Ecto neural progenitor cell (in vitro differentiated cells): ENCODE data around the gene IL17B.

Experiments used
- DNase-seq: peaks from one replicate; pipeline ENCODE4 v3.0.0-alpha.2; 2018; ENCODE audit warnings: low spot score

Gene IL17B

DNA sequence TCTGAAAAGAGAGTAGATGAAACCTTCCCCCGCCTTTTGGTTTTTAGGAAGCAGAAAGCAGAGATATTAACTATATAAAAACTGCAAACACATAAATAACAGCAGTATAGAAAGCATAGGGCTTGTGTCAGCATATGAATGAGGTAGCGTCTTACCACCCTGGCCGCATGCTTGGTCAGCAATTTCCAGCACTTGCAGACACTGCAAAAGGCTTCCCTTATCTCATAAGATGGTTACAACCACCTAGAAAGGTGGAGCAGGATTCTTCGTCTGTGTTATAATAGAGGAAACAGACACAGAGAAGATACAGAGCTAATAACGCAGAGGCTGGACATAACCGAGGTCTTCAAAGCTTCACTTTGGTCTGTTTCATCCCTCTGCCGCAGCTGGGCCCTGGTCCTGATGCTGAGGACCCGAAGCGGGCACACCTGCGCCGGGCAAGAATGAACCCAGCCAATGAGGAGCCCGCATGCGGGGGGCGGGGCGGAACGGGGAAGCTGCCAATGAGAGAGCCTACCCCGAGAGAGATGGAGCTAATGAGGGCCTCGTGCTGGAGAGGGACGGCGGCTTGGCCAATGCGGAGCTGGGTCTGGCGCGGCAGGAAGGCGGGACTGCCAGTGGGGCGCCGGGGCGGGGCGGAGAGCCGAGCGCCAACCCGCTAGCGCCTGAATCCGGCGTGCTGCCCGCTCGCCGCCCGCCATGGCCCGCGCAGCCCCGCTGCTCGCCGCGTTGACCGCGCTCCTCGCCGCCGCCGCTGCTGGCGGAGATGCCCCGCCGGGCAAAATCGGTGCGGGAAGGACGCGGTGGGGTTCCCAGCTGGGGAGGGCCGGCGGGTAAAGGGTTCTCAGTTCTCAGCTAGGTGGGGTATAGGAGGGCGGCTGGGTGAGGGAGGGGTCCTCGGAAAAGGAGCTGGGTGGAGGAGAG lies 21.5 kb downstream of the IL17B start, which contains the start of gene PCYOX1L:
PCYOX1L (plus strand) TSS at position 677 of the 924 bp plus-strand sequence; CDS start at position 700, 23 bp downstream.
- peak; percentile 96 for DNase-seq

DNA sequence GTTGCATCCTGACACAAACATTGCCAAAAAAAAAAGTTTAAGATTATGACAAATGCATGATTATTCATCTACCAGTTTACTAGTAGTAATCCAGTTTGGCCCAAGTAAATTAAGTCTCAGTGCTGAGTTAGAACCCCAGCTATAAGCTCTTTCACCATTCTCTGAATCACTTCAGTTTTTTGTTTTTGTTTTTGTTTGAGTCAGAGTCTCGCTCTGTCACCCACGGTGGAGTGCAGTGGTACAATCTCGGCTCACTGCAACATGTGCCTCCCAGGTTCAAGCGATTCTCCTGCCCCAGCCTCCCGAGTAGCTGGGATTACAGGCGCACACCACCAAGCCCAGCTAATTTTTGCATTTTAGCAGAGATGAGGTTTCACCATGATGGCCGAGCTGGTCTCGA lies 22.7 kb downstream of the IL17B start:
- no peak for DNase-seq

DNA sequence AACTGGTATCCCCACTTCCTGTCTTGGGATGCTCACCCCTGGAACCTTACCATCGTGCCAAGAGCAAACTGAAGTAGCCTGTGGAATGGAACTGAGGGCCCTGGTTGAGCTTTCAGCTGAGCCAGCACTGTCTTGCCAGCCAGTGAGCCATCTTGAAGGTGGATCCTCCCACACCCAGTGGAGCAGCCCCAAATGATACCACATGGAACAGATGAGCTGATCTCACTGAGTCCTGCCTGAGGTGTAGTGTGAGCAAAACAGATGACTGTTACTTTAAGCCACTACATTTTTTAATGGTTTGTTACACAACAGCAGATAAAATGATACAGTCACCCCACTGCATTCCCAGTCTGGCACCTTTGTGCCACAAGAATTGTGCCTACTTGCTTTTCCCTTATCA lies 23.4 kb downstream of the IL17B start:
- DNase-seq: no peak

DNA sequence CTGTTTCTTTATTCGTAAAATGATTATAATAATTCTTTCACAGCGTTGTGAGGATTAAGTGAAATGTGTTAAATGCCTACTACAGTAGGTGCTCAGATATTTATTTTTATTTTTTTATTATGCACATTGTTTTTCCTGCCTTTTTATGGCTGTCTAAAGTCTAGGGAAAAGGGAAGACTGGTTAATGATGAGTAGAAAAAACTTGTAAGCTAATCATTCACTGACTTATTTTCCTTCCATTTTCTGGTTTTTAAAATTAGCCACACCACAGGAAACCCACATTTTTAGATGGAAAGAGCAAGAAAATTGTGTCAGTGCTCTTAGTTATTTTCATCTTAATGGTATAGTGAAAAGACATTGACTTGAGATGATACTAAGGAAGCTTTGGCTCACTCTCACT lies 25.2 kb downstream of the IL17B start:
- no peak for DNase-seq

DNA sequence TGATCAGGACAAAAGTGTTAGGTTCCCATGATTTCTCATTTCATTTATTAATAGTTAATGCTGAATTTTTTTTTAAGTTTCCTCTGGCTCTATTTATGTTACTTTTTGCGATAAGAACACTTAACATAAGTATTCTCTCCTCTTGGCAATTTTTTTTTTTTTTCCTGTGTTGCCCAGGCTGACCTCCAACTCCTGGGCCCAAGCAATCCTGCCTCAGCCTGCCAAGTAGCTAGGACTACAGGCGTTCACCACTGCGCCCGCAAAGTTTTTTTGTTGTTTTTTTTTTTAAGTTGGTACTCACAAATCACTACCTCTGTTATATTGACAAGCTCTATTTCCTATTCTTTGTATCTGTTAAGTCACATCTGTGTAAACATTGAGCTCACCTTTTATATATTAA lies 26.9 kb downstream of the IL17B start:
- no peak for DNase-seq

DNA sequence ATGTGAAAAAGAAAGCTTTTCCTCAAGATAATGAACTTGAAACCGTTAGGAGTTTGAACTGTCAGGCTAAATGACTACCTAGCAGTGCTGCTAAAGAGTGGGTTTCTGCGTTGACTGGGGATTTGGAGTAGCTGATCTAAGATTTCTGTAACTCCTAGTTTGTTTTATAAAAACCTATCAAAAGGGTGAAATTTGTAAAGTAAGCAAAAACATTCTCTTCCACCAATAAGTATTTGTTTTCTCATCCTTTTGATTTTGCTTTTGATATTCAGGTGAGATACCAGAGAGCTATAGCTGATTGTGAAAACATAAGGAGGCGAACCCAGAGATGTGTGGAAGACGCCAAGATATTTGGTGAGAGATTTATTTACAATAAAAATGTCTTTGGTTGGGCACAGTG lies 29.7 kb downstream of the IL17B start:
- no peak for DNase-seq

DNA sequence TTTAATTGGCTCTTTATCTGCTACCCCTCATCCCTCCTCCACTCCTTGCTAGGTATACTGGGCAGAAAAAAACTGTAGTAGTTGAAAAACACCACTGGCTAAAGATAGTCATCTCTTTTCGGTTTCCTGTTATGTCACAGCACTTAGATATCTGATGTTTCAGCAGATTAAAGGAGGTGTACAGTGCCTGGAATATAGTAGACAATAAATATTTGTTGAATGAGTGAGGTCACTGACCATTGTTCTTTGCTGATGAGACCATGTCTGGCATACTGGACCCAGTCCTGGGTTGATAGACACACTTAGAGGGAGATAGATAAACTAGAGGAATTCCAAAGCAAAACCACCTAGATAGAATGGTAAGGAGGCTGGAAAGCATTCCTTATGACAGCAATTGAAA lies 30.6 kb downstream of the IL17B start:
- no peak for DNase-seq

DNA sequence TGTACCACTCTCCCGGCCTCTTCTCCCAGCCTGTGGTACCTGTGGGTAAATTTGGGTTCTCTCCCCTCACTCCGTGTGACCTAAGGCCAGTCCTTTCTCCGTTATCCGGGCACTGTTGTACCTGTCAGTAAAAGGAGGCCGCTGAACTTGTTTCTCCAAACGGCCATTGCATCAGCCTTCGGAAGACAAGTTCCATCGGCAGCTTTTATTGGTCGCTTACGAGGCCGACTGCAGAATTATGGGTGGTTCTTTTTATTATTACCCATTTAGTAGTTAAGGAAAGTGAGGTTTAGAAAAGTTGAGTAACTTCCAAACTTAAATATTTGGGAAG lies 33.2 kb downstream of the IL17B start:
- DNase-seq: no peak

DNA sequence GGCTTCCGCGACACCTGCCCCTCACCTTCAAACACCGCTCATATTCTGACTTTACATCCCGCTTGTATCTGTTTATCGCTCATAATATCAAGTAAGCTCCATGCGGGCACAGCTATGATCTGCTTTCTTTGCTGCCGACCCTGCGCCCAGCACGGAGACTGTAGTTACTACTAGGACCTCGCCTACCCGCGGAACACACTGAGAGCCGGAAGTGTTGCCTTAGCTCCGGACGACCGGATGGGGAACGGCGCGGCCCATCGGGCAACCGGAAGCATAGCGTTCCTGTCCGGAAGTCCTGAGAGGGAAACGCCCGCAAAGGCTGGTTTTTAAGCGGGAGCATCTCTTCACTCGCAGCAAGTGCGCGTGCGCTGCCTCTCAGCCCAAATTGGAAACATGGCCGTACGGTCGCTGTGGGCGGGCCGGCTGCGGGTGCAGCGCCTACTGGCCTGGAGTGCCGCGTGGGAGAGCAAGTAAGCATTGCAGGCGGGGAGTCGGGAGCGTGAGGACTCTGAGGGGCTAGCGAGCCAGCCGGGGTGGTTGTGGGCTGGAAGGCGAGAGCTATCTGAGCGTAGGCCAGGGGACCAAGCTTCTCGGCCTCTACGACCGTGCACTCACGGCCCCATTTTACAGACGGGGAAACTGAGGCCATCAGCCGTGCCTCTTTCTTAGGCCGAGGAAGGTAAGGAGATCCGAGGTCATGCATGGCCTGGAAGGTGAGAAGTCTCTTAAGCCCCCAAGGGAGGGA lies 33.8 kb downstream of the IL17B start, which contains the start of gene GRPEL2:
GRPEL2 (plus strand) TSS at position 353 of the 745 bp plus-strand sequence; CDS start at position 394, 41 bp downstream.
- DNase-seq: peak; percentile 96

DNA sequence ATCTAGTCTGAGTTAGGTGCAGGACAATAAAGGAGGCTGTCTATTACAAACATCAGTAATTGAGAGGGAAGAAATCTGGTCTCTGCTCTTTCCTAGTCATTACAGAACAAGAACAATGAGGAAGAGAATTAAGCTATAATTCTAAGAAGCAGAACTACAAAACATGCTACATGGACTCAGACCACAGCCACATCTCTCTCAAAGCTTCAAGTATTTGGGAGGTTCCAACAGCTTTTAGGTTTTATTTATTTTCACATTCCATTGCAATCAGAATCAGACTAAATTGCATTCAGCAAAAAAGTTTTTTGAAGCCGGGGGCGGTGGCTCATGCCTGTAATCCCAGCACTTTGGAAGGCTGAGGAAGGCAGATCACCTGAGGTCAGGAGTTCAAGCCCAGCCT lies 34.9 kb downstream of the IL17B start:
- DNase-seq: no peak

DNA sequence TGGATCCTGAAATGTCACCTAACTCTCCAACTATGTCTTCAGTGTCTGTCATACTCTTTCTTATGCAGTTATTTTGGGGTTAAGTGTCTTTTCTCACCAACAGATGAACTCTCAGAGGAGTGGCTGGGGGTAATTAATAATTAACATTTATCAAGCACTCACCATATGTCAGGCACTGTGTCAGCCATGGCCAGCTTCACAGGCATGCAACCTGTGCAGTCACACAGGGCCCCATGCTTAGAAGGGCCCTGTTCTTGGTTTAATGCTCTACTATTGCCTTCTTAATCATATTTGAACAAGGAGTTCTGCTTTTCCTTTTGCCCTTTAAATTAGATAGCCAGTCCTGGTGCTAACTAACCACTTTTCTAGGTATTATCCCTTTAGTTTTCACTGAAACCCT lies 37.2 kb downstream of the IL17B start:
- DNase-seq: no peak

DNA sequence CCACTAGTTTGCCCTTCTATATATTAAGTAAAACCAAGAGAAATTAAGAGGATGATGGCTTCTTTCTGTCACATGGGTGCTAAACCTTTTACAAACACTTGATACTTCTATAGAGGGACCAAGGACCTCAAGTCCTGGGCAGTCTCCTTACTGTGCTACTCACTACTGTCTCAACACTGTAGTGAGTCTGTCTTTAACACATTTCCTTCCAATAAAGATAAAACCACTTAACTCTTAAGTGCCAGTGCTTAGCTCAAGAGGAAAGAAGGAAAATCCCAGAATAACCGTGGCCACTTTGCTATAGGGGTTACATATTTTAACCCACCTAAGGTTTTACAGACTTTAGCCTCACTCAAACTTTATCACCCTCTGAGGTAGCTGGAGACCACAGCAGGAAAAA lies 38.2 kb downstream of the IL17B start:
- DNase-seq: no peak

DNA sequence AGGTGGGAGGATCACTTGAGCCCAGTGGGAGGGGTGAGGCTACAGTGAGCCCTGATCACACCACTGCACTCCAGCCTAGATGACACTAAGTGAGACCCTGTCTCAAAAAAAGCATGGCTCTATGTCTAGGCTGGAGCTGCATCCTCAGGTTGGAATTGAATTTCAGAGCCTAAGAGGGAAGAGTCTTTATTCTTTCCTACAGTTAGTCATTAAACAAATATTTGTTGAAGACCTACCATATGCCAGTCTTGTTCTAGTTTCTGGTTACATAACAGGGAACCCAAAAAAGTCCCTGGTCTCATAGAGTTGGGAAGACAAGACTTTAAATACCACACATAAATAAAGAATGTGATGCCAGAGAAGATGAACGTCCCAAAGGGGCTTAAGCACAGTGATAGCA lies 40.7 kb downstream of the IL17B start:
- no peak for DNase-seq

DNA sequence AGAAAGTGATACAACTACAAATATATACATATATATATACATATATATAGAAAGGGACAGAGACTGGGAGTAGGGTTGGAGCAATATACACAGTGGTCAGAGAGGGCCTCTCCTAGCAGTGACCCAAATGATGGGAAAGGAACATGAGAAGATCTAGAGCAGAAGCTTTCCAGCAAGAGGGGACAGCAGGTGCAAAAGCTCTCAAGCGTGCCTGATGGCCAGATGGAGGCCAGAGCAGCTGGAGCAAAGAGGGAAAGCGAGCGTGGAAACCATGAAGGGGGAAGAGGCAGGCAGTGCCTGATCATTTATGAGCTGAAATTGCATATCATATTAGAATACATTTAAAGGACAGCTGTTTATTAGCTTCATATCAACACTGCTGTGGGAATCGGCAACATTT lies 41.4 kb downstream of the IL17B start:
- no peak for DNase-seq

DNA sequence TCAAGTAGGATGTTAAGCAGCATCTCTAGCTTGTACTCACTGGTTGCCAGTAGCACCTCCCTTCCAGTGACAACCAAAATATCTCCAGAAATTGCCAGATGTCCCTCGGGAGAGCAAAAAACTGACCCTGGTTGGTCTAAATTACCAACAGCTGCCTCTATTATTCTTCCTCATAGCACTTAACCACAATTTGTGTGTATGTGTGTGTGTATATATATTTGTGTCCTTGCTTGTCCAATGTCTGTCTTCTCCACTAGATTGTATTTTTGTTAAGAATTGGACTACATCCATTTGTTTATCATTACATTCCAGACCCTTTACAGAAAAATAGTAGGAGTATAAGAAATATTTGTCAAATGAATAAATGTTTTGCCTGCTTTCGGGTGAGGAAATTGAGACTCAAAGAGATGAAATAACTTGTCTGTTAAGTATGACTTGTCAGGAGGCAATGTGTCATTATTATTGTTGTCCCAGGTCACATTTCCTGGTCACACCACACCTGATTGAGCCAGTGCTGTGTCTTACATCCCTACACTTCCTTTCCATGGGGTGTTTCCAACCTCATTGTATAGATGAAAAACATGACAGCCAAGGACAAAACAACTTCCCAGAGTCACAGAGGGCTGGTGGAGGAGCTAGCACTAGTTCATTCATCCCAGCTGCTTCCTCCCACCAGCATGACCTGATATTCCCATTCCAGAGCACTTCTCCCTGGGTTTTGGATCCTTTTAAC lies 45.2 kb downstream of the IL17B start:
- no peak for DNase-seq

DNA sequence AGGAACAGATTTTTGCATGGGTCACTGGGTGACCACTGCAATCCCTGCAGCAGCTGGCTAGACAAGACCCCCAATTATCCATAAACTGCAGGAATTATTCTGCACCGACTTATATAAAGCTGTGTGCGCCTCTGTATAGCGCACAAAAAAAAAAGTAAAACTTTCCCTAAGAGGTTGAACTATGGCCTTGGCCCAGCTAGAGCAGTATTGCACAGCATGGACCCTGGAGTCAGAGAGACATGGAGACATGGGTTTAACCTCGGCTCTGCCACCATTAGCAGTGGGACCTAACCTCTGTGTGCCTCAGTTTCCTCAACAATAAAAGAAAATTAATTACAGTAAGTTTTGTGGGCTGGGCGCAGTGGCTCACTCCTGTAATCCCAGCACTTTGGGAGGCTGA lies 50.9 kb downstream of the IL17B start:
- DNase-seq: no peak

DNA sequence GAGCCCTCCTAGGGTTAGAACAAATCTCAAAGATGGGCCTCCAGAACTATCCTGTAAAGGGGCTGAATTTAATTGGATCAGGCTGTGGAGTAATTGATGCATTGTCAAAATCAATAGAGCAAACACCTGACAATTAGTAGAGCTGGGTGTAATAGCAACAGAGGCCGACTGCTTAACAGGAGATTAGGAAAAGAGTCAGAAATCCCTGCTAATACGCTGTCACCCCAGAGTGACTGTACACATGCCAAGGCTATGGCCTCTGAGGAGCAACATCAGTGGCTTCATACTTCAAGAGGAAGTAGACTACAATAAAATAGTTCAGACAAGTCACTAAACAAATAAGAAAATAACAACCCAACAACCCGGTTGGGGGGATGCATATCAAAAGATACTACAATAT lies 52.5 kb downstream of the IL17B start:
- no peak for DNase-seq

DNA sequence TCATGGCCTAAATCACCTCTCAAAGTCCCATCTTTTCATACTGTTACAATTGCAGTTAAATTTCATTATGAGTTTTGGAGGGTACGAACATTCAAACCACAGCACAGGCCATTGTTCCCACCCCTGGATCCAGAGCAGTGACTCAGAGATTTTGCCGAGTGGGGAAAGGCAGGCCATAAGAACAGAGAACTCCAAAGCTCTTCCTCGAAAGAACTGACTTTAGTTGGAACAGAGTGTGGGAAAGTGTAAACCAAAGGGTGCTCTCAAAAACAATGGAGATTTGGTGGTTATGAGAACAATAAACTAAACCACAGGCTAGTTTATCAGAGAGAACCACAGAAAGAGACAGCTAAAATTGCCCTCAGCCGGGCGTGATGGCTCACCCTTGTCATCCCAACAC lies 53.2 kb downstream of the IL17B start:
- no peak for DNase-seq

DNA sequence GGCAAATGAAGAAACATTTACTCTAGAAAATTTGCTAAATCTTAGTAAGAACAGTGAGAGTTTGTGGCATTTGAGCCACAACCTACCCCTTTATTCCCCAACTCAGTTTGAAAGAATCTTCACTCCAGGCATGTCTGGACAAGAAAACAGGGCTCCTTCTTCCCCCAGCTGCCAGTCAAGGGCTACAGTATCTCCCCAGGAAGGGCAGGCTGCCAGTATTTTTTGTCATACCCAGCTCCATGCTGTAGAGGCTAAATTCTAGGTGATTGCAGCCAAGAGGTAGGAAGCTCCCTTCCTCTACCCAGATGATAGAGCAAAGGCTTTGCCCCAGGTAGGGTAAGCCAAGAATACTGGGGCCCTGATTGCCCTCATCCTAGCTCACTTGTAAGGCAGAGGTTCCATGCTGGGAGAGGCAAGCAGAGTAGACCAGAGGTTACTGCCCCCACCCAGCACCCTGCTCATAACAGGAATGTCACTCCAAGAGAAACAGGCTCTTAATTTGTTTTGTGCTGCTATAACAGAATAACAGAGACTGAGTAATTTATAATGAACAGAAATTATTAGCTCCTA lies 53.8 kb downstream of the IL17B start:
- no peak for DNase-seq

DNA sequence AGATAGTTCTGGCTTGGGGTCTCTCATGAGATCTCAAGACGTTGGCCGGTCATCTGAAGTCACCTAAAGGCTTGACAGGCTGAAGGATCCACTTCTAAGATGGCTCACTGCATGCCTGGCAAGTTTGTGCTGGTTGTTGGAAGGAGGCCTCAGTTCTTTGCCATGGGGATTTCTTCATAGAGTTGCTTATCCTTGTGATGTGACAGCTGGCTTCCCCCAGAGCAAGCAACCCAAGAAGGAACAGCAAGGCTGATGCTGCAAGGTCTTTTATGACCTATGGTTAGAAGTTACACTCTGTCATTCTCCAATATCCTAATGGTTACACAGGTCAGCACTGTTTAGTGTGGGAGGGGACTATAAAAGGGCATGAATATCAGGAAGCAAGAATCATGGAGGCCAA lies 54.5 kb downstream of the IL17B start:
- DNase-seq: no peak
